HCT116 (cell line): ENCODE results near the gene GPR4.

Source experiments
- CTCF ChIP-seq, 3 experiments: fragments of 200-600 bp in 1 of 3; sonication (generic) in 1 of 3; IDR thresholded peaks in 2 of 3; conservative IDR thresholded peaks in 1 of 3; 2 replicates each; pipeline ENCODE4 v1.5.1; 2012 to 2017; ENCODE audit warnings: low read depth in 2 of 3, low read length in 2 of 3, antibody characterized with exemption in 1 of 3, borderline replicate concordance in 1 of 3, control low read depth in 1 of 3, mild to moderate bottlenecking in 1 of 3, mixed read lengths in 1 of 3, mixed run types in 1 of 3, moderate library complexity in 1 of 3; ENCODE audit not compliant: insufficient read depth in 1 of 3
- EZH2 ChIP-seq: fragments of 200-600 bp; sonication (generic); IDR thresholded peaks from 2 replicates; pipeline ENCODE4 v1.6.1; 2017; ENCODE audit warnings: antibody characterized with exemption, mixed run types
- POLR2A ChIP-seq: IDR thresholded peaks from 2 replicates; pipeline ENCODE4 v1.7.0; 2011; ENCODE audit warnings: borderline replicate concordance; ENCODE audit not compliant: insufficient read depth, insufficient read length; ENCODE audit errors: extremely low read depth
- RAD21 ChIP-seq: IDR thresholded peaks from 2 replicates; pipeline ENCODE4 v1.6.1; 2012; ENCODE audit warnings: low read depth, mild to moderate bottlenecking
- TF ChIP-seq, protein P1 (sequence below): IDR thresholded peaks from 2 replicates; pipeline ENCODE4 v1.6.1; 2012

GRCh38 chr19:45585158-45585577 is 16.8 kb downstream of the GPR4 start:
- TF ChIP-seq, protein P1, sequence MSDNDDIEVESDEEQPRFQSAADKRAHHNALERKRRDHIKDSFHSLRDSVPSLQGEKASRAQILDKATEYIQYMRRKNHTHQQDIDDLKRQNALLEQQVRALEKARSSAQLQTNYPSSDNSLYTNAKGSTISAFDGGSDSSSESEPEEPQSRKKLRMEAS, result no peak
- TF ChIP-seq CTCF (IDR thresholded peaks at IDR 0.05 in 2 of 3, conservative IDR thresholded peaks at IDR 0.05 in 1 of 3; ENCODE audit: borderline replicate concordance in 1 of 3, insufficient read depth in 1 of 3, low read depth in 2 of 3, low read length in 2 of 3) (no peak), RAD21 (no peak), EZH2 (no peak), POLR2A (no peak)
